DMS79 treated with DMSO at 0.1 percent for 48 hours (cell line): ENCODE measurements around the gene LAMC3.

Source experiments
- DNase-seq: peaks from one replicate; lab custom pipeline; 2025; lab: John Stamatoyannopoulos, UW

Gene LAMC3

DNA sequence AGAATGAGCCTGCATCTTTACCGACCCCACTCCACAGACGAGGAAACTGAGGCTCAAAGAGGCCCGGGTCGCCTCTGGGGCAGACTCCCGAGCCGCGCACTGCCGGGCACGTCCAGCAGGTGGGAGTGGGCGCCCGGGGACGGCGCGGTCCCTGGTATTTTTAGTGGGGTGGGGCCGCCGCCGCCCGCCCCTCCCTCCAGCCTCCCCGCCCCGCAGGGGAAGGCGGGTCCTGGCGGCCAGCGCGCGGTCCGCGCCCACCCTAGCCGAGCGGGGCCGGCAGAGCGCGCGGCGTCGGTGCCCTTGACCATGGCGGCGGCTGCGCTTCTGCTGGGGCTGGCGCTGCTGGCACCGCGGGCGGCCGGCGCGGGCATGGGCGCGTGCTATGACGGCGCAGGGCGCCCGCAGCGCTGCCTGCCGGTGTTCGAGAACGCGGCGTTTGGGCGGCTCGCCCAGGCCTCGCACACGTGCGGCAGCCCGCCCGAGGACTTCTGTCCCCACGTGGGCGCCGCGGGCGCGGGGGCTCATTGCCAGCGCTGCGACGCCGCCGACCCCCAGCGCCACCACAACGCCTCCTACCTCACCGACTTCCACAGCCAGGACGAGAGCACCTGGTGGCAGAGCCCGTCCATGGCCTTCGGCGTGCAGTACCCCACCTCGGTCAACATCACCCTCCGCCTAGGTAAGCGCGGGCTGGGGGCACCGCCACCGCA is at the start of gene LAMC3:
Gene LAMC3 (plus strand): TSS at position 266 of the 710 bp plus-strand sequence. CDS start 41 bp downstream, at position 307.
- peak; percentile 32 for DNase-seq

DNA sequence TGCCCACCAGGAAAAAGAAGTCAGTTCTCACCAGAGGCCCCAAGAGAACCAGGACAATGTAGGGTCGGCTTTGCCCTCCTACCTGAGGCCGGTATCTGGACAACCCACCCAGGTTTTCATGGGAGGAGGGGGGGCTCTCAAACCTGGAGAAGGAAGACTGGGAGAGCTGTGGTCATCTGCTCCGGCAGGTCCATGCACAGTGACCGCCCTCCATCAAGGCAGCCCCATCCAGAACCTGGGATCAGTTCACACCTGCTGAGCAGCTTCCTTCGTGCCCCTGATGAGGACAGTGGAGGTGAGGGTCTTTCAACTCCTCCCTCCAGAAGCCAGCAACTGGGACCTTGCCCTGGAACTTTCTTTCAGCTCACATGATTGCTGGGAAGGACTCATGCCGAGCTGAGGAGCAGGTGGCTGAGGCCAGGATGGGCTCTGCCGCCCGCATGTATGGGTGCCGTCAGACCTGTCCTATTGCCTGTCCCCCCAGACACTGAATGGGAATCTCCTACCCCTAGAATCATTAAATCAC is 49.1 kb upstream of the LAMC3 start:
- DNase-seq = no peak

DNA sequence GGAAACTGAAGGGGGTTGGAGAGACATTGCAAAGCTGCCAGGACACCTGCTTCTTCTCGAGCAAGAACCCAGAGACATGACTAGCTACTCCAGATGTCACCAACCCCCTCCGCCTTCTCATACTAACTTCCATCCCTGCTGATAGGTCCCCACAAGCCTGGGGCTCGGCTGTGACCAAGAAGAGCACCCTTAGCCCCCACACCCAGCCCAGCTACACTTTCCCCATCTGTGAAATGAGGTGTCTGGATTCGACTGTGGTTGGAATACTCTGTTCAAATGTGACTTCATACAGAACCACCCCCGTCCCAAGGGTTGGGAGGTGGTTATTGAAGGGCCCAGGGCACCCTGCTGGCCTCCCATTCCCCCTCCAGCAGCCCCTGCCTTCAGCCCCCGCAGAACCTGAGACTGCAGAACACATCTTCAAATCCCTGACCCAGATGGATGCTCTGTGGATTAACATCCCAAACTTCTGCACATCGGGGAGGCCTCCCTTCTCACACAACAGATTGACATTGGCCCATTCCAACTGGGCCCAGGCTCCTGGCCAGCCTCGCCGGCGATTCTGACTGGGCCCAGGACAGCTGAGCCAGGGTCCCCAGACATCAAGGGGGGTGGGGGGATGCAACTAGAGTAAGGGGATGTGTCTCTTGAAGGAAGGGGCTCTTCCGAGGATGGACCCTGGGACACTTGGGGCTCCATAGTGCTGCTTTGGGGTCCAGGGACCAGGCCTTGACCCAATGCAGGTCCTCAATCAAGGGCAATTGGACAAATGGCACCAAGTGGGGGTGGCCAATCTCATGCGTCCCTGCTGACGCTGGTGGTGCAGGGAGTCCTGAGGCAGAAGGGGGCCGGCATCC is 48.2 kb upstream of the LAMC3 start:
- DNase-seq = no peak

DNA sequence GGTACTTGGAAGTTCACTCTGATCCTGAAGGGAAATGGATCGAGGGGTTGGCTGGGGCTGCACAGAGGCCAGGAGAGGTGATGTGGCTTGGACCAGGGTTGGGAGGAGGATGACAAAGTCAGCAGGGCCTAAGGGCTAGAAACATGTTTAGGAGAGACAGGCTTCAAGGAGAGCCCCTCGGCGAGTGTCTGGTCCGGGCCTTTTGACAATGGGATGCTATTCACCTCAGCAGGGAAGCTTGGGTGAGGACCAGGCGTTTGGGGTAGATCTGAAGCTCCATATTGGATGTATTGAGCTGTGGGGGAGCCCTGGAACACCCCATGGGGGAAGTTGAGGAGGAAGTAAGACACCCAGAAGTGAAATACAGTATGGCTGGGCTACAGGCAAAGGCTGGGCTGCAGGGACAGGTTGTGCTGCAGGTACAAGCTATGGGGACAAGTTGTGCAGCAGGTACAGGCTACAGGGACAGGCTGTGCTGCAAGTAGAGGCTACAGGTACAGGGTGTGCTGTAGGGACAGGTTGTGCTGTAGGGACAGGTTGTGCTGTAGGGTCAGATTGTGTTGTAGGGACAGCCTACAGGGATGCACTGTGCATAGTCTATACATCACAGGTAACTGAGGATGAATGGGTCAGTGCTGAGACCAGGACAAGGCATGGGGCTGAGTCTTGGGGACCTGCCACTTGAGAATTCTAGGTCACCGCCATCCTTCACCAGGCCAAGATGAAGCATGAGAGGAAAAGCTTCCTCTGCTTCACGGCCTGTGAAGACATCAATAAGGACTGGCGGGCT is 47.3 kb upstream of the LAMC3 start:
- DNase-seq = no peak

DNA sequence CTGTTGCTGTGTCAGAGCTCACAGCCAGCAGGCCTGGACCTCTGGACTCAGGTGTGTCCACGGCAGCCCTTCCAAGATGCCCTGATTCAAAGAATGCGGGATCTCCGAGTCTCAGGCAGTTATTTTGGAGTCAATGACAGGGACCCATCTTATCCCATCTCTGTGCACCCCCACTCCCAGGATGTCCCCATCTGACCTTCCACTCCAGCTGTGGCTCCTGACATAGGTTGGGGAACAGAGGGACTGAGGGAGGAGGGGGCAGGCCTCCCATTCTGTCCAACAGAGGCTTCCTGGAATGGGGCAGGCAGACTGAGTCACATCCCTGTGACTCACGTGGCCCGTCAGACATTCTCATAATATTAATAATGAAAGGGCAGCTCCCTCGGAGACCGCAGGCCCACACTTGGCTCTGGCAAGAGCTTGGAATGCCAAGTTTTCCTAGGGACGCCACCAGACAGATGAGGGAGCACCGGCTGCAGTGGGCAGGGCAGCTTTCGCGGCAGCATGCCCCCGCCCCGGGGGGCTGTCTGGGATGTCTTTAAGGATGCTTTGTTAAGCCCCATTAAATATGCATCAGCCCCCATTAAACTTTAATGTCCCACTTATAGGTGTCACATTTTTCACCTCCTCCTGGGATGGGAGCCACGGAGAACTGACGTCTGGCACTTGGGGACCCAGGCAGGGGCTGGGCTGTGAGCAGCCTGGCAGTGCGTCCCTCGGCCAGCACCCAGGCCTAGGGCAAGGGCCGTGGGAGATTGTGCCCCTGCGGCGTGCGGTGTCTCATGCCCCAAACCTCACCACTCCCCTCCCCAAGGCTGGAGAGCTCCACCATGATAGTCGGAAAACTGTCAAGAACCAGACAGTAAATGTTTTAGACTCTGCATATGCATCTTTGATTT is 46.3 kb upstream of the LAMC3 start:
- peak; percentile 64 for DNase-seq

DNA sequence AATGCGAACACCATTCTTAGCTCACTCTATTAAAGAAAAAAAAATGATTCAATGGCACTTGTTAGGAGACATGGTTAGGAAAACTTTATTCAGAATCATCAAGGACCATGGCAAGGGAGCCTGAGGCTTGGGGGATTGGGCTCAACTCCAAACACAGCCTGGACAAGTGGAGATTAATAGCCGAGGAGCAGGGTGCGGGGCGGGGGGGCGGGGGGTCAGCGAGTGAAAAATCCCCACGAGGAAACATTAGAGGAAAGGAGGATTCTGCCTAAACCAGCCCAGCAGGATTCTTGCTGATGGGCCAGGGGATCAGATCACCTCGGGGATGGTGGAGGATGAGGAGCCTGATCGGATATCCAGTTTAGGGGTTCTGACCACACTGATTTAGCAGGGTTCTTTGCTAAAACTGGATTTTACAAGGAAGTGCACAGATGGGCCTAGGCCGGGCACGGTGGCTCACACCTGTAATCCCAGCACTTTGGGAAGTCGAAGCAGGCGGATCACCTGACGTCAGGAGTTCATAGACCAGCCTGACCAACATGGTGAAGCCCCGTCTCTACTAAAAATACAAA is 45.6 kb upstream of the LAMC3 start:
- DNase-seq = peak; percentile 37

DNA sequence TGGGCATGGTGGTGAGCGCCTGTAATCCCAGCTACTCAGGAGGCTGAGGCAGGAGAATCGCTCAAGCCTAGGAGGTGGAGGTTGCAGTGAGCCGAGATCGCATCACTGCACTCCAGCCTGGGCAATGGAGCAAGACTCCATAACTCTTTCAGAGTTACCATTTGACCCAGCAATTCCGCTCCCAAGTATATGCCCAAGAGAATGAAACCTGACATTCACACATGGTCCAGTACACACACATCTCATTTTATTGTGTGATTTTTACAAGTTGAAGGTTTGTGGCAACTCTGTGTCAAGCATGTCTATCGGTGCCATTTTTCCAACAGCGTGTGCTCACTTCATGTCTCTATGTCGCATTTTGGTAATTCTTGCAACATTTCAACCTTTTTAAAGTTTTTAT is 45.1 kb upstream of the LAMC3 start:
- no peak for DNase-seq

DNA sequence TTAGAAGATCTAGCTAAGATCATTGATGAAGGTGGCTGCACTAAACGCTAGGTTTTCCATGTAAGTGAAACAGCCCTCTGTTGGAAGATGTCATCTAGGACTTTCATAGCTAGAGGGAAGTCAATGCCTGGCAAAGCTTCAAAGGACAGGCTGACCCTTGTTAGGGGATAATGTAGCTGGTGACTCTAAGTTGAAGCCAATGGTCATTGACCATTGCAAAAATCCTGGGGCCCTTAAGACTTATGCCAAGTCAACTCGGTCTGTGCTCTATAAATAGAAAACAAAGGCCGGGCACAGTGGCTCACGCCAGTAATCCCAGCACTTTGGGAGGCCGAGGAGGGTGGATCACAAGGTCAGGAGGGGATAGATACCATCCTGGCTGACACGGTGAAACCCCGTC is 43.3 kb upstream of the LAMC3 start:
- no peak for DNase-seq

DNA sequence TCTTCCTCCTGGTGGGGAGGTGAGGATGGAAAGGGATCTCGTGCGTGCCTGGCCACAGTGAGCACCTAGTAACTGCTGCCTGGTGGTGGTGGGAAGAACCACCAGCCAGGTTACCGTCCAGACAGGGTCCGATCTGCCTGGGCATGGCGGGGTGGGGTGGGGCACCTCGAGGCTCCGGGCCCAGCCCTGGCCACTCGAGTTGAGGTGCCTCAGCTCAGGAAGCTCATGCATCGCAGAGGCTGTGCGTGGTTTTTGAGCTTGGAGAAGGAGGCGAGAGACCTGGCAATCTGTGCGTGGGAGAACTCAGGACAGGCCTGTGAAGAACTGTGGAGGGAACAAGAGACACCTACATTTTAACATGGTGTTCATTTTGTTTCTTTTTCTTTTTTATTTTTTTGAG is 38.9 kb upstream of the LAMC3 start:
- DNase-seq = no peak

DNA sequence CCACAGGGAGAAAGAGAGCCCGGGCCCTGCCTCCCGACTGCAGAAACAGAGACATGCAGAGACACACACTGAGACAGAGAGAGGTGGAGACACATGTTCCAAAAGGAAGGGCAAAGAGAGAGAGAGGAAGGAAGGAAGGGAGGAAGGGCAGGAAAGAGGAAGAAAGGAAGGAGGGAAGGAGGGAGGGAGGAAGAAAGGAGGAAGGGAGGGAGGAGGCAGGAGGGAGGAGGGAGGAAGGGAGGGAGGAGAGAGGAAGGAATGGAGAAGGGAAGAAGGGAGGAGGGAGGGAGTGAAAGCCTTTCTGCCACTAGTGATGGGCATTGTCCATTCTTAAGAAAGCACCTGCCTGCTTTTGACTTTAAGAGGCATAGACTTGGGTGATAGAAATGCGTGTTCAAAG is 38.1 kb upstream of the LAMC3 start:
- DNase-seq = no peak

DNA sequence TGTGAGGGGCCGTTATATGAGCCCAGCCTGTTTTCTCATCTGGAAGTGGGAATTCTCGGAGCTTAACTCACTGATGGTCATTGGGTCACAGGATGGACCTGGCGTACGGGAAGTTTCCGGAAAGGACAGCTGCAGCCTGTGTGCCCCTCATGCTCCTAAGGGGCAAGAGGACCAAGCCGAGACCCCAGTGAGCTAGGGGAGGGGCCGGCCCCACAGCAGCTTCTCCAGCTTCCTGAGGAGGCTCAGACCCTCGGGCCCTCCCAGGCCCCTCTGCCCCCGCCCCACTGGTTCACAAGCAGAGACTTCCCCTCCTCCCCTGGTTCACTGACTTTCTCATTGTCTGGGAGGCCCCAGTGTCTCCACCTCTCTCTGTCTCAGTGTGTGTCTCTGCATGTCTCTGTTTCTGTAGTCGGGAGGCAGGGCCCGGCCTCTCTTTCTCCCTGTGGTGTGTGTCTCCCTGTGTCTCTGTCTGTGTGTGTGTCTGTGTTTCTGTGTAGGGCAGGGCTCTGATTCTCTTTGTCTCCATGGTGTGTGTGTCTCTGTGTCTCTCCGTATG is 37.6 kb upstream of the LAMC3 start:
- DNase-seq = no peak

DNA sequence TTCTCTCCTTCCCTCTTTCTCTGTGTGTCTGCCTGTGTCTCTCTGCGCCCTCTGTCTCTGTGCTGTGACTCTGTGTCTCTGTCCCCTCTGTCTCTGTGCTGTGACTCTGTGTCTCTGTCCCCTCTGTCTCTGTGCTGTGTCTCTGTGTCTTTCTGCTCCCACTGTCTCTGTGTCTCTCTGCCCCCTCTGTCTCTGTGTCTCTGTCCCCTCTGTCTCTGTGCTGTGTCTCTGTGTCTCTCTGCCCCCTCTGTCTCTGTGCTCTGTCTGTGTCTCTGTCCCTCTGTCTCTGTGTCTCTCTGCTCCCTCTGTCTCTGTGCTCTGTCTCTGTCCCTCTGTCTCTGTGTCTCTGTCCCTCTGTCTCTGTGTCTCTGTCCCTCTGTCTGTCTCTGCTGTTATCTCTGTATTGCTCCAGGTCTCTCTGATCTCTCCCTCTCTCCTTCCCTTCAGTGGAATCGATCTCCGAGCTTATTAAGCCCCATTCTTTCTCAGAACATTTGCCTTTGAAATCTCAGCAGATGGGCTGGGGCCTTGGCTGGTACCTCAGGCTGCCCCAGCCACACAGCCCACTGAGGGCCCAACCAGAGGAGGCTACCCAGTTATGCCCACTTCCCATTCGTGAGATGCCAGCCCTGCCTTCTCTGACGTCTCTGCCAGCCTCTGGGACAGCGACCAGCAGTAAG is 36.6 kb upstream of the LAMC3 start:
- DNase-seq = no peak

DNA sequence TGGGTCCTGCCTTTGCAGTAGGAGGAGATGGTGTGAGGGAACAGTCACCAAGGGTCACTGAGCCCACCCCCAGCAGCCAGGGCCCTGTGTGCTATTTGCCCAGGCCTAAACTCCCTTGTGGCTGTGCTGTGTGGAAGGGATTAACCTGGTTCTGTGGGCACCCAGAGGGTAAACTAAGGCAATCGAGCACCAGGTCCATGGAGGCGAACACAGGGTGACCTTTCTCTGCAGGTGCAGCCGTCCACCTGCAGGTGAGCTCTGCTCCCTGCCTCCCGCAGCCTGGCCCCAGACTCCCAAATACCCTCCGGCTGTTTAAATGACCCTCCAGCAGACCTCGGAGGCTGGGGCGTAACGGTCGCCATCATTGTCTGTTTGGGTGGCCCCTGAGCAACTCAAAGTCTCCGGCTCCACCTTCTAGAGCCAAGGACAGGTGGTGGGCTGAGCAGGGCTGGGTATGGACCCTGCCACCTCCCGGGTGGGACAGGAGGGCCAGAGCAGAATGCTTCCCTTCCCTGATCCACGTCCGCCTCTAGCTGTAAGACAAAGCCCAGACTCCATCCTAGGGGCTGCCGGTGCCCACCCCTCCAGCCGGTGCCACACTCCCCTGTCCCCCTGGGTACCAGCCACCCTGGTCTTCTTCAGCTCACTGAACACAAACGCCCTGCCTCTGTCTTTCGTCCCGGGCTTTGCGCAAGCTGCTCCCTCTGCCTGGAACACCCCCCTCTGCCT is 35.9 kb upstream of the LAMC3 start:
- DNase-seq = no peak

DNA sequence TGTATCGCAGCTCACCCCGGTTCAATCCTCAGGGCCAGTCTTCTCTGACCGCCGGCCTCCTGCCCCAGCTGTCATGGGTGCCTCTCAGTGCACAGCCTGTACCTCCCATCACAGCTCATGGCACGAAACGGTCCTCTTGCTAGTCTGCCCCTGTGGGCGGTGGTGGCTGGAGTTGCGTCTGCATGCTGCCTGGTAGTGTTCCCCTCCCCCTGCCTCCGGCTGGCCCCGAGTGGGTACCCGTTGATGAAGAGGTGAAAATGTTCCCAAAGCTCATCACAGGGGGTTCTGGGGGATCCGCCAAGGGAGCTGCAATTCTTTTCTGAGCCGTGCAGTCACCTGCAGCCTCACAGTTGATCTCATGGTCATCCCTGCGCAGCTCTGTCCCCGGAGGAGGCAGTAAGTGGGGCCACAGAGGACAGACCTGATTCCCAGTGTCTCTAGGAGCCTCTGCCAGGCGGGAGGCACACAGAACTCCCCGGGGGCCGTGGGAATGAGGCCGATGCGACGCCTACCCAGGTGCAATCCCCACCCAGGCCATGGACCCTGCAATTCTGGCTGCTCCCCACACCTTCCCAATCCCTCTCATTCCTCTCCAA is 35.2 kb upstream of the LAMC3 start:
- no peak for DNase-seq

DNA sequence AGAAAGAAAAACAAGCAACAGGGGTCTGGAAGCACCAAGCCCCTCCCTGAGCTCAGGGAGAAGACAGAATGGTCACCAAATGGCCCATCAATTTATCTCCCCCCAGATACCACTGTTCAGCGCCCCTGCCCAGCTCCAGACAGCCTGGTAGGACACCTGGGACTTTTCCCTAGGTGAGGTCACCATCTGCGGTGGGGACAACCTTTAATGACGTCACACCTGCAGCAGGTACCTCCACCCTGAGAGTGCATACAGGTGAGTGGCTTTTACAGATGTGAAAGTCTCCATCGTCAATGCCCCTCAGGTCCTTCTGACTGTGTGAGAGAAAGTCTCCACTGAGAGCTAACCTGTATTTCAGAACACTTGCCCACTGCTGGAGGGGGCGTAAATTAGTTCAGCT is 34.3 kb upstream of the LAMC3 start:
- no peak for DNase-seq

DNA sequence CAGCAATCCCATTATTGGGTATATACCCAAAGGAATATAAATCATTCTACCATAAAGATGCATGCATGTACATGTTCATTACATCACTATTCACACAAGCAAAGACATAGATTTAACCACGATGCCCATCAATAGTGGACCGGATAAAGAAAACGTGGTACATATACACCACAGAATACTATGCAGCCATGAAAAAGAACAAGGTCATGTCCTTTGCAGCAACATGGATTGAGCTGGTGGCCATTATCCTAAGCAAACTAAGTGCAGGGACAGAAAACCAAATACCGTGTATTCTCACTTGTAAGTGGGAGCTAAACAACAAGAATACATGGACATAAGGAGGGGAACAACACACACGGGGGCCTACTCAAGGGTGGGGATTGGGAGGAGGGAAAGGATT is 33.8 kb upstream of the LAMC3 start:
- DNase-seq = no peak

DNA sequence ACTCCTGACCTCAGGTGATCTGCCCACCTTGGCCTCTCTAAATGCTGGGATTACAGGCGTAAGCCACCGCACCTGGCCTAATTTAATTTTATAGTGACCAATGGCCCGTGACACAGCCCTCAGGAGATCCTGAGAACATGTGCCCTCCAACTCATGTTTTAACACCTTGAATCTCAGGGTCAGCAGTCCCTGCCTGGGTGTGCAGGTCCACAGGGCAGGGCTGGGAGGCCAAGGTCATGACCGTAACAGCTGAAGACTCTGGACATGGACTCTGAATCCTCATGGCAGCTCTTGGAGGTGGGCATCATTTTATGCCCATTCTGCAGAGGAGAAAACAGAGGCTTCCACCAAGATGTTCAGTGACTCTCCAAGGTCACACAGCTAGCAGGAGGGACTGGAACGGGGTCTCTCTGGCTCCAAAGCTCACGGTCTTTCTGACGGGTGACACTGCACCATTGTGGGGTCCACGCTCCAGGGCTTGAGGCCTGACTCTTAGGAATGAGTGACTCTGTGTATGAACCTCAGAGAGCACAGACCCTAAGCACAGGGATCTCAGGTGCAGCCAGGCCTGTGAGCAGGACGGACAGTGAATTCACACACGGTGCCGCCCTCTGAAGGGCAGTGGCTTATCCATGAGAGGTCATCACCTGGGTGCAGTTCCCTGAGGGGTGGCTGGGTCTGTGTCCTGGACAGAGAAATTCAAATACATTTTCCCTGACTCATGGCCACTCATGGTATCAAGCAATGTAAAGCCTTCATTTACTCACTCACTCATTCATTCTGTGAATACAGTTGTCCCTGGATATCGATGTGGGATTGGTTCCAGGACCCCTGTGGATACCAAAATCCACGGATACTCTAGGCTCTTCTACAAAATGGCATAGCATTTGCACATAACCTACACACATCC is 32.8 kb upstream of the LAMC3 start:
- no peak for DNase-seq

DNA sequence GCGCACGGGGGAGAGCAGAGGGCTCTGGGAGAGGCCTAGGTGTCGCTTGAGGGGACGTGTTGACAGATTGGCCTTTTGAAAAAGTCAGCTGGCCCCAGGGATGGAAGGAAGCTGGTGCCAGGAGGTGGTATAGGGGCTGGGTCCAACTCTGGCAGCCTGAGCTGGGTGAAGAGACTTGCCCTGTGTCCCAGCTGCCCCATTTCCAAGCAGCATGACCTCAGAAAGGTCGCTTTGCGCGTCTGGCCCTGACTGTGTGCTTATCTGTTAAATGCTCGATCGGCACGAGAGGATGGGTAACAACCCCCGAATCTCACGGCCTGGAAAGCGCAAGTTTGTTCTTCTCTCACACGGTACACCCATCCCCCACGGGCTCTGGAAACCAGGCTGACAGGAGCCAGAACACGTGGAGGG is 31.2 kb upstream of the LAMC3 start:
- DNase-seq = no peak
